Ovary (tissue), 9 donors: ENCODE data around the gene CARD8. TPM values are rescaled to one million over a fixed set of nuclear protein-coding genes. Genes with fewer than 3 reads are reported as not detected.

Experiments
- DNase-seq, 5 donors: peaks; one replicate each; pipeline ENCODE4 v3.0.0-alpha.2; 2019 to 2020
- H3K27ac ChIP-seq, 2 donors: fragments of 200-600 bp; one replicate each; pipeline versions ENCODE4 v1.5.1 to v1.8.0; 2019 to 2022
- H3K27me3 ChIP-seq: fragments of 200-600 bp; one replicate; pipeline ENCODE4 v1.8.0; 2022
- H3K36me3 ChIP-seq: fragments of 200-600 bp; sonication (generic); one replicate; pipeline ENCODE4 v1.5.1; 2019
- H3K4me1 ChIP-seq: one replicate; pipeline ENCODE4 v1.8.1; 2013; ENCODE audit warnings: mild to moderate bottlenecking, moderate library complexity; ENCODE audit not compliant: insufficient read depth
- H3K4me3 ChIP-seq: fragments of 200-600 bp; sonication (generic); one replicate; pipeline ENCODE4 v1.5.1; 2017
- H3K9me3 ChIP-seq, 2 donors: fragments of 200-600 bp in 1 of 2; sonication (generic) in 1 of 2; one replicate each; pipeline versions ENCODE4 v1.5.1 to v1.8.1; 2013 to 2019; ENCODE audit warnings: mild to moderate bottlenecking in 1 of 2, moderate library complexity in 1 of 2
- CTCF ChIP-seq, 3 donors: fragments of 450-650 bp in 2 of 3; fragments of 200-600 bp in 1 of 3; IDR thresholded peaks; one replicate each; pipeline versions ENCODE4 v1.5.1 to v1.8.0; 2016 to 2022; ENCODE audit warnings: antibody characterized with exemption in 3 of 3, mild to moderate bottlenecking in 1 of 3
- EP300 ChIP-seq: sonication (generic); formaldehyde crosslinking; IDR thresholded peaks from one replicate; pipeline ENCODE4 v1.6.1; 2017; ENCODE audit warnings: antibody characterized with exemption
- POLR2A ChIP-seq: fragments of 450-650 bp; IDR thresholded peaks from one replicate; pipeline ENCODE4 v1.6.1; 2017; ENCODE audit warnings: antibody characterized with exemption, mild to moderate bottlenecking, moderate library complexity
- WGBS, 3 donors: extraction: QIAGEN DNeasy Blood & Tissue Kit in 1 of 3; methylation state at CpG; one replicate each; pipeline versions ENCODE4 v1.1.5 to v1.1.7; 2013 to 2017; 5-methylcytosine and 5-hydroxymethylcytosine counted together
- intact Hi-C, 4 donors: fragments of 100-400 bp; cut with DNase I; formaldehyde crosslinking; loops; one replicate each; pipeline versions ENCODE4 v1.11.0 to v1.15.1; 2022 to 2023
- polyA plus RNA-seq, 2 donors: library from polyadenylated mRNA; stranded (reverse); fragments of 200-250 nt in 1 of 2; fragments of 350-450 nt in 1 of 2; fragmentation: Illumina TruSeq in 1 of 2; extraction: RNeasy Lipid Tissue Mini Kit (QIAGEN cat#74804) in 1 of 2; gene quantifications; one replicate each; pipeline ENCODE4 v1.2.3, GENCODE V29; 2013 to 2014
- total RNA-seq, 7 donors: library from RNA; depleted of rRNA in 2 of 7; stranded (reverse); fragments of >200 nt in 2 of 7; fragmentation: NEBNext Ultra II Directional in 3 of 7; extraction: Animal tissue kit (Norgen Biotek cat#: 25700) in 3 of 7; gene quantifications; one replicate each; pipeline versions ENCODE4 v1.1.0 to v1.2.4, GENCODE V29; 2016 to 2023
- donor health status: DM: no; HTN: no; CAD: no; lungs with moderate emphysema.
- donor health status: DM: no; HTN: no; CAD: no.
- donor health status: Bipolar disorder and iron deficiency.
- donor health status: DM: yes; HTN: yes; CAD: no.
- donor health status: DM: no; HTN: no; CAD: no.
- donor health status: DM: yes; HTN: yes; CAD: no.

The CARD8 gene
- total and polyA plus RNA-seq, 9 donors, result 10.0 to 48.0 (median 24.9) TPM

GRCh38 chr19:48182434-48182833 is 73.3 kb downstream of the CARD8 start:
- no peak for DNase-seq
- Histone ChIP-seq H3K27ac (no peak overlapping the region), H3K4me3 (no peak overlapping the region), H3K9me3 (no peaks in the 10 kb centered on the region), H3K36me3 (no peaks in the 10 kb centered on the region), H3K27me3 (no peaks in the 10 kb centered on the region), H3K4me1 (no peaks in the 10 kb centered on the region)
- TF ChIP-seq EP300 (no peak), CTCF (IDR thresholded peaks at IDR 0.05) (no peak), POLR2A (no peak)
- 91 to 97% (median 96%) methylated on average over 38 of the region's 38 CpGs for WGBS, 3 donors
- intact Hi-C loops, result no loop called here

GRCh38 chr19:48181505-48181904 is 74.2 kb downstream of the CARD8 start:
- intact Hi-C loops, result no loop called here
- no peaks in the 10 kb centered on the region for H3K9me3 ChIP-seq
- 94 to 95% (median 94%) methylated on average over 5 of the region's 5 CpGs for WGBS, 3 donors
- DNase-seq, result no peak
- H3K4me1 ChIP-seq, result no peaks in the 10 kb centered on the region
- H3K36me3 ChIP-seq, result no peaks in the 10 kb centered on the region
- no peak overlapping the region for H3K4me3 ChIP-seq
- H3K27ac ChIP-seq, result no peak overlapping the region
- TF ChIP-seq EP300 (no peak), POLR2A (no peak), CTCF (IDR thresholded peaks at IDR 0.05) (no peak)
- no peaks in the 10 kb centered on the region for H3K27me3 ChIP-seq

- no peak for TF ChIP-seq POLR2A
- no peak for TF ChIP-seq CTCF (IDR thresholded peaks at IDR 0.05)
- TF ChIP-seq EP300, result no peak
- no peaks in the 10 kb centered on the region for H3K4me1 ChIP-seq
- no peak overlapping the region for H3K4me3 ChIP-seq
- no peak for DNase-seq
- no peaks in the 10 kb centered on the region for H3K27me3 ChIP-seq
- no peak overlapping the region for H3K27ac ChIP-seq
- H3K9me3 ChIP-seq, result no peaks in the 10 kb centered on the region
- intact Hi-C loops, result no loop called here
- WGBS, 3 donors, result 72 to 94% (median 90%) methylated on average over 3 of the region's 3 CpGs
- no peaks in the 10 kb centered on the region for H3K36me3 ChIP-seq
Observed at GRCh38 chr19:48176226-48176625, 79.5 kb downstream of the CARD8 start.

GRCh38 chr19:48175578-48175977 is 80.1 kb downstream of the CARD8 start:
- intact Hi-C loops, result no loop called here
- TF ChIP-seq EP300, result no peak
- TF ChIP-seq CTCF (IDR thresholded peaks at IDR 0.05), result no peak
- TF ChIP-seq POLR2A, result no peak
- 84 to 88% (median 85%) methylated on average over 10 of the region's 10 CpGs for WGBS, 3 donors
- no peaks in the 10 kb centered on the region for H3K27me3 ChIP-seq
- no peak for DNase-seq
- no peaks in the 10 kb centered on the region for H3K4me1 ChIP-seq
- no peak overlapping the region for H3K4me3 ChIP-seq
- H3K9me3 ChIP-seq, result no peaks in the 10 kb centered on the region
- H3K27ac ChIP-seq, result no peak overlapping the region
- H3K36me3 ChIP-seq, result no peaks in the 10 kb centered on the region
